ENCODE data around the gene AK1.

The AK1 gene

DNA sequence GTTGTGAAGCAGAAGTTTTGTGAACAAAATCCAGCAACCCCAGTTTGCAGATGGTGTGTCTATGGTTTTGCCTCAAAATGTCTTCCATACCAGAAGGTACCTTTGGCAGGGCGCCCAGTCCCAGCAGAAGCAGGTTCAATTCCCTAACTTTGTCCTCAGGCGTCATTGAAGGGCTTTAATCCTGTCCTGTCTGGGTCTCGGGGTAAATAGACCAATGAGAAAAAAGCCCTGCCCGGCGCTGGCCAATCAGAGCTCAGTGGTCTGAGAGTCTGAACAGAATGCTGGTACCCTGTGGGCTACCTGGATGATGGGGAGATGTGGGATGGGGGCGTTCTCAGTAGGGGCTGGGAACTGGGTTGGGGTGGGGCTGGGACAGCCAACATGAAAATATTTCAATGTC, 45.6 kb upstream of the AK1 start:
- no peak overlapping the region for H3K4me3 ChIP-seq (ENCODE audit: low read depth, low read length)
- TF ChIP-seq, protein P1, sequence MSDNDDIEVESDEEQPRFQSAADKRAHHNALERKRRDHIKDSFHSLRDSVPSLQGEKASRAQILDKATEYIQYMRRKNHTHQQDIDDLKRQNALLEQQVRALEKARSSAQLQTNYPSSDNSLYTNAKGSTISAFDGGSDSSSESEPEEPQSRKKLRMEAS (IDR thresholded peaks at IDR 0.05; ENCODE audit: low read depth, low read length): no peak
- TF ChIP-seq, protein P2, sequence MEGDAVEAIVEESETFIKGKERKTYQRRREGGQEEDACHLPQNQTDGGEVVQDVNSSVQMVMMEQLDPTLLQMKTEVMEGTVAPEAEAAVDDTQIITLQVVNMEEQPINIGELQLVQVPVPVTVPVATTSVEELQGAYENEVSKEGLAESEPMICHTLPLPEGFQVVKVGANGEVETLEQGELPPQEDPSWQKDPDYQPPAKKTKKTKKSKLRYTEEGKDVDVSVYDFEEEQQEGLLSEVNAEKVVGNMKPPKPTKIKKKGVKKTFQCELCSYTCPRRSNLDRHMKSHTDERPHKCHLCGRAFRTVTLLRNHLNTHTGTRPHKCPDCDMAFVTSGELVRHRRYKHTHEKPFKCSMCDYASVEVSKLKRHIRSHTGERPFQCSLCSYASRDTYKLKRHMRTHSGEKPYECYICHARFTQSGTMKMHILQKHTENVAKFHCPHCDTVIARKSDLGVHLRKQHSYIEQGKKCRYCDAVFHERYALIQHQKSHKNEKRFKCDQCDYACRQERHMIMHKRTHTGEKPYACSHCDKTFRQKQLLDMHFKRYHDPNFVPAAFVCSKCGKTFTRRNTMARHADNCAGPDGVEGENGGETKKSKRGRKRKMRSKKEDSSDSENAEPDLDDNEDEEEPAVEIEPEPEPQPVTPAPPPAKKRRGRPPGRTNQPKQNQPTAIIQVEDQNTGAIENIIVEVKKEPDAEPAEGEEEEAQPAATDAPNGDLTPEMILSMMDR (IDR thresholded peaks at IDR 0.05; ENCODE audit: low read depth, low read length): no peak
- TF ChIP-seq MYC (IDR thresholded peaks at IDR 0.05; ENCODE audit: low read depth, low read length): no peak
- no peak for DNase-seq (ENCODE audit: low read depth)

DNA sequence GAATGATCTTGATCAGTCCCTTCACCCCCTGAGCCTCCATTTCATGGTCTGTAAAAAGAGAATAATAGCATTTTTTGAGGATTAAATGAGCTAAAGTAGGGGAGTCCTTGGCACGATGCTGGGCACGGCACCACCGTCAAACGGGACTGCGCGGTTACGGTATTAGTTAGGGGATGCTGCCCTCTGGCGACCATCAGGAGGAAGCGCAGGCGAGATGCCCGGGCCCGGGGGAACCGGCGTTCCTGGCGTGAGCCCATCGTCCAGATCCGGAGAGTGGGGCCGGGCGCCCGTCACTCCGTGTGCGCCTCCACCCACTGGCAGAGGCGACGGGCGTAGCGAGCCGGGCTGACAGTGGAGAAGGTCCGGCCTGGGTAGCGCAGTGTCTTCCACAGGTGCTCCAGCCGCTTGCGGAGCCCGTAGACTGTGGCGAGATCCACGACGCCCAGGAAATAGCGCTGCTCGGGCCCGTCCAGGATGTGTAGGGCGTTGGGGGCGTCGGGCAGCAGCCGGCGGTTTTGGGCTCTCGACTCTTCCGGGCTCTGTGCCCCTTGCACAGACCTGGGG, 44.2 kb upstream of the AK1 start:
- DNase-seq (ENCODE audit: low read depth): peak; percentile 70
- H3K4me3 ChIP-seq (ENCODE audit: low read depth, low read length): no peak overlapping the region
- TF ChIP-seq, protein P2 (IDR thresholded peaks at IDR 0.05; ENCODE audit: low read depth, low read length): peak; percentile 56
- 0 out of 2 replicates have a peak, but pooled peaks have one; percentile 15 for TF ChIP-seq MYC (IDR thresholded peaks at IDR 0.05; ENCODE audit: low read depth, low read length)
- no peak for TF ChIP-seq POLR2A (IDR thresholded peaks at IDR 0.05; ENCODE audit: extremely low read depth, insufficient read length)
- TF ChIP-seq, protein P1 (IDR thresholded peaks at IDR 0.05; ENCODE audit: low read depth, low read length): no peak

DNA sequence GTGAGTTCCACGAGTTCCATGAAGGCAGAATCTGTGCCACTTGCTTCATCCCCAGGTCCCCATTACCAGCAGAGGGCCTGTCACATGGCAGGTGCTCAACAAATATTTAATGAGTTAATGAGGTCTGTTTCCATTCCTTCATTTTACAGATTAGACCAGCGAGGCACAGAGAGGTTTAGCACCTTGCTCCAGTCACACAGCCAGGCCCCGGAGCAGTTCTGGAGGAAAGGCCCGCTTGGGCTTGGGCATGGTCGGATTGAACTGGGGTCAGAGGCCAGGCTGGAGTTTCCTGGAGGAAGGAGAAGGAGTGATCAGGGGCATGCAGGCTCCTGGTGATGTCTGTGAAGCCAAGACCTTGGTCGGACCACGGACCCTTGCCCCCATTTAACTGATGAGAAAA, 43.3 kb upstream of the AK1 start:
- TF ChIP-seq MYC (IDR thresholded peaks at IDR 0.05; ENCODE audit: low read depth, low read length) (no peak), POLR2A (IDR thresholded peaks at IDR 0.05; ENCODE audit: extremely low read depth, insufficient read length) (no peak)
- TF ChIP-seq, protein P2 (IDR thresholded peaks at IDR 0.05; ENCODE audit: low read depth, low read length): no peak
- TF ChIP-seq, protein P1 (IDR thresholded peaks at IDR 0.05; ENCODE audit: low read depth, low read length): no peak
- no peak overlapping the region for H3K4me3 ChIP-seq (ENCODE audit: low read depth, low read length)
- DNase-seq (ENCODE audit: low read depth): no peak

DNA sequence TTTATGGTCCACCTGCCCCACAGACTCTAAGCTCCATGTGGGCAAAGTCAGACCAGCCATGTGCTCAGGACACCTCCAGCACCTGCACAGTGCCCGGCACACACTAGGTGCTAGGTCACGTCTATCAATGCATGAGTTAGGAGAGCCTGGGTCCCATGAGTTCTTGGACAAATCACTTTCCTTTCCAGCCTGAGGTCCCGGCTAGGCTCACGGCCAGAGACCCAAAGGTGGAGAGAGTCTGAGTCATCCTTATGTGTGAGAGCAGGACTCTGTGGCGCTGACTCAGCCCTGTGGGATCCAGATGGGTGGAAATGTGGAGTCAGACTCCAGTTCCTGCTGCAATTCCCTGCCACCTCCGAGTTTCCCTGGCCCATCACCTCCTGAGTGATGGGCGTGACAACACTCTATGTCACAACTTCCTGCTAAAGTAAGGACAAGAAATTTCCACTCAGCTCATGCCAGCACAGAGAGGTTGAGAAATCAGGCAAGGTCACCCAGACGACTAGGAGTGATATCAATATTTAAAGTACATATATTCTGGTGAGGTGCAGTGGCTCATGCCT, 41.9 kb upstream of the AK1 start:
- TF ChIP-seq, protein P2 (IDR thresholded peaks at IDR 0.05; ENCODE audit: low read depth, low read length): no peak
- TF ChIP-seq, protein P1 (IDR thresholded peaks at IDR 0.05; ENCODE audit: low read depth, low read length): peak; percentile 51
- no peak overlapping the region for H3K4me3 ChIP-seq (ENCODE audit: low read depth, low read length)
- peak; percentile 70 for DNase-seq (ENCODE audit: low read depth)

DNA sequence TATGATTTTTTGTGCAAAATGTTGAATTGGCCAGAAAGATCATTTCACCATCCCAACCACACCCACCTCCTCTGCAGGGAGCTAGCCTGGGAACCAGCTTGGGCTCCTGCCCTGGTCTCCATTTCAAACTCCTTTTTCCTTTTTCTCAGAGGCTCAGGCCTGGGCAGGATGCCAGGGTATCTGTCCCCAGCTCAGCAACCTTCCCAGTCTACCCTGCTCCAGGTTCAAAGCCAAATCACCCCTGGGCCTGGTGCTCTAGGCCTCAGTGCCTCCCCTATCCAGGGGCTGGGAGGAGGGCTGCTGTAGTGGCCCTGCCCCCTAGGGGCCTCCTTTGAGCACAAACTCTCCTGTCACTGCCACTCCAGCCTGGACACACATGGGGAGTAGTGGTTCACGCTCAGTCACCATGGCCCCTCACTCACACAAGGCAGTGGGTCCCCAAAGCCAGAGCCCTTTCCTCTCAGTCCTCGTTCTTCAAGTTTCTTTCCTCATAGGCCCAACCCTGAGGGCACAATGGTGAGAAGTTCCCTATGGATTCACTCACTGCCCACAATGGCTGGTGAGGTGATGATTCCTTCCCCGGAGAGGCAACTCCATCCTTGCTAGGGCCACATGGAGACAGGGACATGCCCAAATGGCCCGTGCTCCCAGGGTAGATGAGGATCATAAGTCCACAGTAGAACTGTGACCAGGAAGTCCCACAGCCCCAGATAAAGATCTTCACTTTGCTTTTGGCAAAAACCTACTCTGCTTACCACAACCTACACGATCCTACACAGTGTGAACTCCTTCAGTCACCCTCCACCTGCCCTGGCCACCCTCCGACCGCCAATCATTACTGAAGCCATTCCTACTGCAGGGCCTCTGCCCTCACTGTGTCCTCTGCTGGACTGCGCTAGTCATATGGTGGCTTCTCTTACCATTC, 41.0 kb upstream of the AK1 start:
- no peak overlapping the region for H3K4me3 ChIP-seq (ENCODE audit: low read depth, low read length)
- TF ChIP-seq POLR2A (IDR thresholded peaks at IDR 0.05; ENCODE audit: extremely low read depth, insufficient read length) (no peak), MYC (IDR thresholded peaks at IDR 0.05; ENCODE audit: low read depth, low read length) (no peak)
- TF ChIP-seq, protein P2 (IDR thresholded peaks at IDR 0.05; ENCODE audit: low read depth, low read length): peak; percentile 34
- TF ChIP-seq, protein P1 (IDR thresholded peaks at IDR 0.05; ENCODE audit: low read depth, low read length): no peak
- peak; percentile 53 for DNase-seq (ENCODE audit: low read depth)
